DMS53 (cell line): Measurements from ENCODE around the gene SLC27A5.
A peak's percentile ranks its signal among the peaks of the same experiment; 100 is the strongest.

Experiments used
- DNase-seq: peaks from one replicate; lab custom pipeline; 2025; lab: John Stamatoyannopoulos, UW

SLC27A5 gene

GRCh38 chr19:58511353-58512208 lies at the start of gene SLC27A5:
Gene SLC27A5, minus strand, starts transcription at chr19:58511992. Its CDS starts 37 bp downstream, at chr19:58511955.
- peak; percentile 42 for DNase-seq

- DNase-seq = no peak
These were observed 49.1 kb upstream of the SLC27A5 start for GRCh38 chr19:58560921-58561320.

- DNase-seq = no peak
These were observed 48.5 kb upstream of the SLC27A5 start for GRCh38 chr19:58560007-58560887.

- no peak for DNase-seq
These were observed 47.6 kb upstream of the SLC27A5 start for GRCh38 chr19:58559275-58560006.

GRCh38 chr19:58558623-58559274 lies 47.0 kb upstream of the SLC27A5 start:
- DNase-seq = no peak

- no peak for DNase-seq
These were observed 46.4 kb upstream of the SLC27A5 start, which contains the start of gene UBE2M for GRCh38 chr19:58558066-58558622. Gene UBE2M, minus strand, starts transcription at chr19:58558611. Its CDS starts 230 bp downstream, at chr19:58558381.

- DNase-seq = no peak
These were observed 45.7 kb upstream of the SLC27A5 start for GRCh38 chr19:58557221-58558065.

GRCh38 chr19:58556622-58557220 lies 44.9 kb upstream of the SLC27A5 start:
- no peak for DNase-seq

GRCh38 chr19:58555920-58556621 lies 44.3 kb upstream of the SLC27A5 start:
- DNase-seq = no peak

GRCh38 chr19:58555369-58555885 lies 43.6 kb upstream of the SLC27A5 start:
- no peak for DNase-seq

- DNase-seq = no peak
These were observed 42.9 kb upstream of the SLC27A5 start, which contains the start of gene CHMP2A for GRCh38 chr19:58554494-58555368. Gene CHMP2A, minus strand, starts transcription at chr19:58555105. Its CDS starts 893 bp downstream, at chr19:58554212.

GRCh38 chr19:58553799-58554493 lies 42.2 kb upstream of the SLC27A5 start:
- DNase-seq = no peak

- DNase-seq = no peak
These were observed 40.9 kb upstream of the SLC27A5 start for GRCh38 chr19:58552655-58553054.

- DNase-seq = no peak
These were observed 40.0 kb upstream of the SLC27A5 start for GRCh38 chr19:58551577-58552471.

GRCh38 chr19:58551123-58551497 lies 39.3 kb upstream of the SLC27A5 start:
- DNase-seq = no peak
